Stimulated activated naive CD8-positive, alpha-beta T cell treated with anti-CD3 and anti-CD28 coated beads, Interleukin-15, amount 100 ng/mL, for 72 hours (primary cell): Measurements from ENCODE around the gene ARHGAP26.

Experiments used
- ATAC-seq: fragments of 150-1000 bp; cut with Tn5 transposase; 2 replicates; pipeline ENCODE4 v1.10.0; 2021; ENCODE audit warnings: mild to moderate bottlenecking, moderate library complexity
- DNase-seq, 2 donors: peaks; one replicate each; pipeline ENCODE4 v3.0.0; 2021 to 2022
- H3K27ac Mint-ChIP-seq, 2 donors: one replicate each; pipeline ENCODE4 v1.8.0; 2022; ENCODE audit warnings: mild to moderate bottlenecking in 2 of 2, mixed read lengths in 2 of 2, moderate library complexity in 2 of 2
- H3K27me3 Mint-ChIP-seq: one replicate; pipeline ENCODE4 v1.8.0; 2022; ENCODE audit warnings: mixed read lengths
- H3K4me1 Mint-ChIP-seq: one replicate; pipeline ENCODE4 v1.8.0; 2022; ENCODE audit warnings: mild to moderate bottlenecking, mixed read lengths
- H3K4me3 Mint-ChIP-seq, 2 donors: one replicate each; pipeline ENCODE4 v1.8.0; 2022; ENCODE audit warnings: mild to moderate bottlenecking in 2 of 2, mixed read lengths in 2 of 2, moderate library complexity in 1 of 2
- H3K9me3 Mint-ChIP-seq, 2 donors: one replicate each; pipeline ENCODE4 v1.8.0; 2022; ENCODE audit warnings: mixed read lengths in 2 of 2

Gene ARHGAP26

GRCh38 chr5:142810081-142810480 lies 39.9 kb downstream of the ARHGAP26 start:
- H3K4me3 Mint-ChIP-seq = no peak overlapping the region
- DNase-seq (no peak), ATAC-seq (no peak)
- no peaks in the 10 kb centered on the region for H3K9me3 Mint-ChIP-seq
- H3K4me1 Mint-ChIP-seq = peaks cover 21% of the 10 kb centered on the region
- no peak overlapping the region for H3K27ac Mint-ChIP-seq
- no peaks in the 10 kb centered on the region for H3K27me3 Mint-ChIP-seq

GRCh38 chr5:142810743-142811290 lies 40.6 kb downstream of the ARHGAP26 start:
- ATAC-seq = no peak
- H3K27ac Mint-ChIP-seq = no peak overlapping the region
- DNase-seq = no peak
- H3K27me3 Mint-ChIP-seq = no peaks in the 10 kb centered on the region
- H3K9me3 Mint-ChIP-seq = no peaks in the 10 kb centered on the region
- peaks cover 21% of the 10 kb centered on the region for H3K4me1 Mint-ChIP-seq
- H3K4me3 Mint-ChIP-seq = no peak overlapping the region

- no peaks in the 10 kb centered on the region for H3K27me3 Mint-ChIP-seq
- H3K4me3 Mint-ChIP-seq = no peak overlapping the region
- H3K27ac Mint-ChIP-seq = no peak overlapping the region
- peaks cover 31% of the 10 kb centered on the region for H3K4me1 Mint-ChIP-seq
- H3K9me3 Mint-ChIP-seq = no peaks in the 10 kb centered on the region
- DNase-seq (no peak), ATAC-seq (no peak)
Observed at GRCh38 chr5:142811866-142812557, 41.8 kb downstream of the ARHGAP26 start.

GRCh38 chr5:142813220-142813619 lies 43.0 kb downstream of the ARHGAP26 start:
- H3K4me1 Mint-ChIP-seq = peaks cover 39% of the 10 kb centered on the region
- DNase-seq = no peak

GRCh38 chr5:142814122-142814521 lies 43.9 kb downstream of the ARHGAP26 start:
- Mint-ChIP-seq H3K27me3 (no peaks in the 10 kb centered on the region), H3K9me3 (no peaks in the 10 kb centered on the region), H3K4me1 (peaks cover 36% of the 10 kb centered on the region), H3K27ac (no peak overlapping the region), H3K4me3 (no peak overlapping the region)
- no peak for ATAC-seq
- DNase-seq = no peak

More at GRCh38 chr5:142813220-142813619, 43.0 kb downstream of the ARHGAP26 start:
- Mint-ChIP-seq H3K27ac (peak overlapping the region in 1 of 2 donors; percentile 39), H3K9me3 (no peaks in the 10 kb centered on the region), H3K4me3 (no peak overlapping the region), H3K27me3 (no peaks in the 10 kb centered on the region)
- ATAC-seq = no peak

GRCh38 chr5:142815469-142815868 lies 45.3 kb downstream of the ARHGAP26 start:
- DNase-seq (no peak), ATAC-seq (no peak)
- Mint-ChIP-seq H3K27ac (no peak overlapping the region), H3K4me3 (no peak overlapping the region), H3K27me3 (no peaks in the 10 kb centered on the region), H3K9me3 (no peaks in the 10 kb centered on the region), H3K4me1 (peaks cover 46% of the 10 kb centered on the region)

GRCh38 chr5:142816531-142817430 lies 46.6 kb downstream of the ARHGAP26 start:
- DNase-seq (no peak), ATAC-seq (no peak)
- Mint-ChIP-seq H3K27ac (no peak overlapping the region), H3K27me3 (no peaks in the 10 kb centered on the region), H3K4me3 (no peak overlapping the region), H3K4me1 (peaks cover 54% of the 10 kb centered on the region), H3K9me3 (no peaks in the 10 kb centered on the region)

GRCh38 chr5:142817949-142818431 lies 47.8 kb downstream of the ARHGAP26 start:
- DNase-seq = no peak
- H3K4me1 Mint-ChIP-seq = peaks cover 60% of the 10 kb centered on the region
- no peaks in the 10 kb centered on the region for H3K9me3 Mint-ChIP-seq
- no peak for ATAC-seq
- no peak overlapping the region for H3K4me3 Mint-ChIP-seq
- no peak overlapping the region for H3K27ac Mint-ChIP-seq
- H3K27me3 Mint-ChIP-seq = no peaks in the 10 kb centered on the region

GRCh38 chr5:142819292-142819691 lies 49.1 kb downstream of the ARHGAP26 start:
- DNase-seq = no peak
- Mint-ChIP-seq H3K27ac (no peak overlapping the region), H3K9me3 (no peaks in the 10 kb centered on the region), H3K4me1 (peaks cover 66% of the 10 kb centered on the region), H3K27me3 (no peaks in the 10 kb centered on the region), H3K4me3 (no peak overlapping the region)
- no peak for ATAC-seq

- peaks cover 72% of the 10 kb centered on the region for H3K4me1 Mint-ChIP-seq
Observed at GRCh38 chr5:142819825-142820224, 49.6 kb downstream of the ARHGAP26 start.

GRCh38 chr5:142820447-142820846 lies 50.3 kb downstream of the ARHGAP26 start:
- no peak for DNase-seq
- no peak for ATAC-seq
- peaks cover 78% of the 10 kb centered on the region for H3K4me1 Mint-ChIP-seq
- no peaks in the 10 kb centered on the region for H3K27me3 Mint-ChIP-seq
- H3K4me3 Mint-ChIP-seq = no peak overlapping the region
- H3K27ac Mint-ChIP-seq = no peak overlapping the region
- H3K9me3 Mint-ChIP-seq = no peaks in the 10 kb centered on the region

More at GRCh38 chr5:142819825-142820224, 49.6 kb downstream of the ARHGAP26 start:
- Mint-ChIP-seq H3K4me3 (no peak overlapping the region), H3K27ac (no peak overlapping the region), H3K9me3 (no peaks in the 10 kb centered on the region), H3K27me3 (no peaks in the 10 kb centered on the region)
- no peak for DNase-seq
- ATAC-seq = no peak

- no peak overlapping the region for H3K4me3 Mint-ChIP-seq
- H3K27me3 Mint-ChIP-seq = no peaks in the 10 kb centered on the region
- peaks cover 84% of the 10 kb centered on the region for H3K4me1 Mint-ChIP-seq
- H3K9me3 Mint-ChIP-seq = no peaks in the 10 kb centered on the region
- DNase-seq (no peak), ATAC-seq (no peak)
- H3K27ac Mint-ChIP-seq = no peak overlapping the region
Observed at GRCh38 chr5:142821034-142821732, 51.0 kb downstream of the ARHGAP26 start.

- H3K27me3 Mint-ChIP-seq = no peaks in the 10 kb centered on the region
- H3K27ac Mint-ChIP-seq = peak overlapping the region in 1 of 2 donors; percentile 28
- ATAC-seq (peak; percentile 90), DNase-seq (peak in 1 of 2 donors; percentile 24)
- no peaks in the 10 kb centered on the region for H3K9me3 Mint-ChIP-seq
- H3K4me3 Mint-ChIP-seq = peak overlapping the region in 1 of 2 donors; percentile 25
- H3K4me1 Mint-ChIP-seq = peaks cover 84% of the 10 kb centered on the region
Observed at GRCh38 chr5:142821733-142822487, 51.7 kb downstream of the ARHGAP26 start.

GRCh38 chr5:142823126-142823525 lies 52.9 kb downstream of the ARHGAP26 start:
- H3K27me3 Mint-ChIP-seq = no peaks in the 10 kb centered on the region
- H3K27ac Mint-ChIP-seq = no peak overlapping the region
- no peaks in the 10 kb centered on the region for H3K9me3 Mint-ChIP-seq
- H3K4me1 Mint-ChIP-seq = peaks cover 87% of the 10 kb centered on the region
- H3K4me3 Mint-ChIP-seq = no peak overlapping the region
- no peak for ATAC-seq
- no peak for DNase-seq

- H3K9me3 Mint-ChIP-seq = no peaks in the 10 kb centered on the region
- peaks cover 94% of the 10 kb centered on the region for H3K4me1 Mint-ChIP-seq
- DNase-seq (peak in 1 of 2 donors; percentile 20), ATAC-seq (peak; percentile 22)
- no peak overlapping the region for H3K27ac Mint-ChIP-seq
- H3K27me3 Mint-ChIP-seq = no peaks in the 10 kb centered on the region
- H3K4me3 Mint-ChIP-seq = peak overlapping the region in 1 of 2 donors; percentile 35
Observed at GRCh38 chr5:142823806-142824205, 53.6 kb downstream of the ARHGAP26 start.
